NB4 (cell line): ENCODE results near the gene MACC1.

Source experiments
- DNase-seq: peaks from one replicate; pipeline ENCODE4 v3.0.0; 2010; ENCODE audit warnings: low read depth
- H3K4me3 ChIP-seq: one replicate; pipeline ENCODE4 v1.5.1; 2011; ENCODE audit warnings: mild to moderate bottlenecking, low read depth, low read length, moderate library complexity
- MYC ChIP-seq: IDR thresholded peaks from 2 replicates; pipeline ENCODE4 v1.6.1; 2011; ENCODE audit warnings: low read depth, low read length
- POLR2A ChIP-seq: IDR thresholded peaks from 2 replicates; pipeline ENCODE4 v1.6.1; 2011; ENCODE audit warnings: mild to moderate bottlenecking; ENCODE audit not compliant: insufficient read length; ENCODE audit errors: extremely low read depth
- TF ChIP-seq, protein P1 (sequence below): IDR thresholded peaks from 2 replicates; pipeline ENCODE4 v1.6.1; 2011; ENCODE audit warnings: low read depth, low read length
- TF ChIP-seq, protein P2 (sequence below): IDR thresholded peaks from one replicate; pipeline ENCODE4 v1.5.1; 2012; ENCODE audit warnings: low read depth, low read length

Gene MACC1

DNA sequence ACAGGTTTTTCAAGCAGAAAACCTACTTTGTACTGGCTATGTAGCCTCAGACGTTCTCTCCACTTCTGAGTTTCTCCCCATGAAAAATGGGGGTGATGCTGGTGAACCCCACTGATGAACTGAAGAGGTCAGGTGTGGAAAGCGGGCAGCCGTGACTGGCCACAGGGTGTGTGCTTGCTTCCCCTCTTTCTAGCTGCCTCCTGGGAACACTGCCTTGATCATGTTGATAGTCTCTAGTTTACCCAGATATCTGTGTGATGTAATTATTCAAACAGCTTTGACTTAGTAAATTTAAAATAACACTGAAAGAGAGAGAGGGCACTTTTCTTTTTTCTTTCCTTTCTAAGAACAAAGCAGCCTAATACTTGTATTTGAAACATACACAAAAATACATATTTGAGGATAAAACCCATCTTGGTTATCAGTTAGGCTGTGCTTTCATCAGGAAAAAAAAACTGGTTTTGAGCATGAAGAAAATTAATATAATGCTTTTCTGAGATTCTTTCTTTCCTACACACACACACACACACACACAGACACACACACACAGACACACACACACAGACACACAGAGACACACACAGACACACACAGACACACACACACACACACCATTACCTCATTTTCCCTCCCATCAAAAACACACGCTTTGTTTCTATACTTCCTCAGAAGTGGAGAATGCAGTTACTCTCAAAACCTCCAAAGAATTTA lies 76.7 kb downstream of the MACC1 start:
- H3K4me3 ChIP-seq, result no peak overlapping the region
- no peak for DNase-seq
- TF ChIP-seq, protein P1, sequence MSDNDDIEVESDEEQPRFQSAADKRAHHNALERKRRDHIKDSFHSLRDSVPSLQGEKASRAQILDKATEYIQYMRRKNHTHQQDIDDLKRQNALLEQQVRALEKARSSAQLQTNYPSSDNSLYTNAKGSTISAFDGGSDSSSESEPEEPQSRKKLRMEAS, result no peak
- TF ChIP-seq POLR2A (no peak), MYC (no peak)
- TF ChIP-seq, protein P2, sequence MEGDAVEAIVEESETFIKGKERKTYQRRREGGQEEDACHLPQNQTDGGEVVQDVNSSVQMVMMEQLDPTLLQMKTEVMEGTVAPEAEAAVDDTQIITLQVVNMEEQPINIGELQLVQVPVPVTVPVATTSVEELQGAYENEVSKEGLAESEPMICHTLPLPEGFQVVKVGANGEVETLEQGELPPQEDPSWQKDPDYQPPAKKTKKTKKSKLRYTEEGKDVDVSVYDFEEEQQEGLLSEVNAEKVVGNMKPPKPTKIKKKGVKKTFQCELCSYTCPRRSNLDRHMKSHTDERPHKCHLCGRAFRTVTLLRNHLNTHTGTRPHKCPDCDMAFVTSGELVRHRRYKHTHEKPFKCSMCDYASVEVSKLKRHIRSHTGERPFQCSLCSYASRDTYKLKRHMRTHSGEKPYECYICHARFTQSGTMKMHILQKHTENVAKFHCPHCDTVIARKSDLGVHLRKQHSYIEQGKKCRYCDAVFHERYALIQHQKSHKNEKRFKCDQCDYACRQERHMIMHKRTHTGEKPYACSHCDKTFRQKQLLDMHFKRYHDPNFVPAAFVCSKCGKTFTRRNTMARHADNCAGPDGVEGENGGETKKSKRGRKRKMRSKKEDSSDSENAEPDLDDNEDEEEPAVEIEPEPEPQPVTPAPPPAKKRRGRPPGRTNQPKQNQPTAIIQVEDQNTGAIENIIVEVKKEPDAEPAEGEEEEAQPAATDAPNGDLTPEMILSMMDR, result no peak

DNA sequence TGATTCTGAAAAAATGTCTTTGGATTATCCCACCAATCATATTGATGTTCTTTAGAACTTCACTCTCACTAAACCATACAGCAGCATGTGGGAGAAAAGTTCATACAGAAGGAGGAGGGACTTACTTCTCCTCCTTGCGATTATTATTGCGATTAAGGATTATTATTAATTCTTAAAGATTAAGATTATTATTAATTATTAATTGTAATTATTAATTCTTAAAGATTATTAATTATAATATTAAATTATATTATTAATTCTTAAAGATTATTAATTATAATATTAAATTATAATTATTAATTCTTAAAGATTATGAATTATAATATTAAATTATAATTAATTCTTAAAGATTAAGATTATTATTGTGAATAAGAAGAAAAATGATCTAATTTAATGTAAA lies 80.5 kb downstream of the MACC1 start:
- H3K4me3 ChIP-seq, result no peak overlapping the region
- no peak for DNase-seq
- TF ChIP-seq, protein P1, result no peak
- TF ChIP-seq POLR2A, result no peak
- TF ChIP-seq, protein P2, result no peak

DNA sequence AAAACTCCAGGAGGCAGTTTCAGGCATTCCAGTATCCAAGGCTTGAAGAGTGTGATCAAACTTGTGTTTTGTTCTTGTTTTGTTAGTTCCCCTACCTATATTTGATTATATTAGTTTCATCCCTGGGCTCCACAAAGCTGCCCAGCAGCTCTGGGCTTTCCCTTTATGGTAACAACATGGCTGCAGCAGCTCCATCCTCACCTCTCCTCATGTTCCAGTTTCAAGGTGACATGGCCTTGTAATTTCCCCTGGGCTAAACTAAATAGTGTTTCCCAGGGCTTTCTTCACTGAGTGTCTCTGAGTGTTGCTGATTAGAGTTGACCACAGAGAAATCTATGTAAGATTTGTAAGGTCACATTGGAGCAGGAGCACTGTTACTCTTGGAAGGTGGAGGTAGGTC lies 83.4 kb downstream of the MACC1 start:
- no peak for DNase-seq
- TF ChIP-seq MYC, result no peak
- TF ChIP-seq, protein P2, result no peak

DNA sequence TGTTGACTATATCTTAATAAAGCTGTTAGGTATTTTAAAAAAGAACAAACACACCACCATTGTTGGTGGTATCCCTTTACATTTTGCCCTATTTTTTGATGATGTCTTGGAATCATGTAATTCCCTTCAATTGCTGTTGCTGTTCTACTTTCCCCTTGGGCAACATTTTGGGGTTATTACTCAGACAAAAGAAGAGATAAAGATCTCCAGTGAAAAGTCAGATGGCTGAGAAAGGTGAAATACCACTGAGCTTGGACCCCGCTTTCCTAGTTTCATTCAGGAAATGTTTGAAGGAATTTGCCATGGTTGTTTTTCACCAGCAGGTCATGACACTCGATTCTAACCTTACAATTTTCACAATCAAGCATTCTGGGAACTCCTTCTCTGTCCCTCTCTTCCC lies 84.6 kb downstream of the MACC1 start:
- TF ChIP-seq, protein P2, result no peak
- no peak overlapping the region for H3K4me3 ChIP-seq
- no peak for DNase-seq

More for the DNA sequence above, 83.4 kb downstream of the MACC1 start:
- H3K4me3 ChIP-seq, result no peak overlapping the region

DNA sequence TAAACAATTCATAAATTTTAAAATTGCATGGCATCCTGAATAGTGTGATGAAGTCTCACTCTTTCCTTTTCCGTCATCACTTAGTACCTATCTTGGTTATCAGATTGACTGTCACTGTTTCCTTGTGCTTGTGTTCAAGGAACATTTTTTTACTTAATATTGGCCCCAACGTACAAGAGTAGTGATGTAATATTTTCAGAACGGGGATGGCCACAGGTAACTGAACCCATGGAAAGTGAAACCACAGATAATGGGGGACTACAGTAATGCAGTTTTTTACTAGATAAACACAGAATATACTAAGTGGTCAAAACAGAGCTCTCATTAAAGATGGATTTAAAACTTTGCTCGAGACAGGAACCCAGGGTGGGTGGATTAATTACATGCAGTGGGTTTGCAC lies 85.4 kb downstream of the MACC1 start:
- DNase-seq, result no peak
- no peak overlapping the region for H3K4me3 ChIP-seq
- TF ChIP-seq POLR2A (no peak), MYC (no peak)
- TF ChIP-seq, protein P1, result no peak
- TF ChIP-seq, protein P2, result no peak

DNA sequence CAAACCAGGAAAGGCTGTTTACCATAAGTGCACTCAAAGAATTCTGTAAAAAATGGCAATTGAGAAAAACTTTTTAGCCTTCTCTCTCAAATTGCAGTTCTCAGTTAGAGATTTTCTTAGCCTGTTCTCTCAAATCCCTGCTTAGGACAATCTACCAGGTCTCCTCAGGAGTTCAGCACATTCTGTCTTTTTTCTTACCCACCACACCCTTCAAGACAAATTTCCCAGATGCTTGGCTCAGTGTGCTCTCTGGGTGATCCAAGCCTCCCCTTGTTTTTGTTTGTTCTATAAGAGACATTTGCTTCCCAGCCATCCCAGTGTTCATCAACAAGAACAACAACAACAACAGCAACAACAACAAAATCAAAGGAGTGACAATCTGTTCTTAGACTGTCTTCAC lies 87.3 kb downstream of the MACC1 start:
- H3K4me3 ChIP-seq, result no peak overlapping the region
- TF ChIP-seq, protein P1, result no peak
- DNase-seq, result no peak
